Ascending aorta (tissue), 2 donors: Measurements from ENCODE around the gene USH1G. TPM values are rescaled to one million over a fixed set of nuclear protein-coding genes. Genes with fewer than 3 reads are reported as not detected.

Experiments
- DNase-seq, 2 donors: peaks; one replicate each; pipeline ENCODE4 v3.0.0-alpha.2; 2019; ENCODE audit warnings: low spot score in 2 of 2
- H3K27ac ChIP-seq, 2 donors: fragments of 200-600 bp; sonication (generic); one replicate each; pipeline ENCODE4 v1.5.1; 2016 to 2017; ENCODE audit warnings: mild to moderate bottlenecking in 1 of 2
- H3K27me3 ChIP-seq: fragments of 200-600 bp; sonication (generic); one replicate; pipeline ENCODE4 v1.5.1; 2017
- H3K36me3 ChIP-seq, 2 donors: fragments of 200-600 bp; sonication (generic); one replicate each; pipeline ENCODE4 v1.5.1; 2016
- H3K4me1 ChIP-seq, 2 donors: fragments of 200-600 bp; sonication (generic); one replicate each; pipeline ENCODE4 v1.5.1; 2016 to 2017; ENCODE audit warnings: mild to moderate bottlenecking in 1 of 2
- H3K4me3 ChIP-seq, 2 donors: fragments of 200-600 bp; sonication (generic); one replicate each; pipeline ENCODE4 v1.5.1; 2016 to 2017; ENCODE audit warnings: mild to moderate bottlenecking in 1 of 2
- H3K9me3 ChIP-seq, 2 donors: fragments of 200-600 bp; sonication (generic); one replicate each; pipeline ENCODE4 v1.5.1; 2016
- CTCF ChIP-seq, 3 experiments: fragments of 200-600 bp in 2 of 3; fragments of 450-650 bp in 1 of 3; sonication (generic) in 2 of 3; IDR thresholded peaks; one replicate each; pipeline ENCODE4 v1.5.1; 2016 to 2019; ENCODE audit warnings: antibody characterized with exemption in 3 of 3, mild to moderate bottlenecking in 1 of 3, moderate library complexity in 1 of 3
- intact Hi-C: fragments of 100-400 bp; cut with DNase I; formaldehyde crosslinking; loops from one replicate; pipeline ENCODE4 v1.15.1; 2023
- total RNA-seq: library from RNA; depleted of rRNA; stranded (reverse); fragments of >200 nt; gene quantifications from one replicate; pipeline ENCODE4 v1.1.0, GENCODE V29; 2016

USH1G gene
- total RNA-seq, 1 donor from 2014 or later, result not detected

GRCh38 chr17:74961657-74962350, 38.7 kb upstream of the USH1G start:
- Histone ChIP-seq H3K36me3 (no peaks in the 10 kb centered on the region), H3K27ac (no peak overlapping the region)
- intact Hi-C loops, result loop anchor here (1.0 to 5.0 kb wide), 4 partner anchors 26 to 239 kb away; partner anchors contain the start of gene ARMC7

GRCh38 chr17:74960570-74961342, 37.7 kb upstream of the USH1G start:
- Histone ChIP-seq H3K36me3 (no peaks in the 10 kb centered on the region), H3K4me1 (no peaks in the 10 kb centered on the region), H3K9me3 (no peaks in the 10 kb centered on the region), H3K27ac (no peak overlapping the region), H3K4me3 (no peak overlapping the region), H3K27me3 (no peaks in the 10 kb centered on the region)
- DNase-seq, result no peak
- no peak for TF ChIP-seq CTCF (IDR thresholded peaks at IDR 0.05)
- intact Hi-C loops, result loop anchor here (1.0 to 5.0 kb wide), 4 partner anchors 28 to 240 kb away; partner anchors contain the start of gene ARMC7

More at GRCh38 chr17:74961657-74962350, 38.7 kb upstream of the USH1G start:
- DNase-seq, result peak in 1 of 2 donors; percentile 91
- peak; percentile 53 to 84 (median 77) for TF ChIP-seq CTCF (IDR thresholded peaks at IDR 0.05)
- Histone ChIP-seq H3K9me3 (no peaks in the 10 kb centered on the region), H3K27me3 (no peaks in the 10 kb centered on the region), H3K4me3 (no peak overlapping the region), H3K4me1 (no peaks in the 10 kb centered on the region)

GRCh38 chr17:74959826-74960515, 36.9 kb upstream of the USH1G start:
- intact Hi-C loops, result loop anchor here (2.0 to 5.0 kb wide), 3 partner anchors 147 to 241 kb away; partner anchors contain the start of gene ARMC7
- Histone ChIP-seq H3K4me1 (no peaks in the 10 kb centered on the region), H3K9me3 (no peaks in the 10 kb centered on the region), H3K36me3 (no peaks in the 10 kb centered on the region), H3K27ac (no peak overlapping the region), H3K4me3 (no peak overlapping the region), H3K27me3 (no peaks in the 10 kb centered on the region)
- TF ChIP-seq CTCF (IDR thresholded peaks at IDR 0.05), result no peak
- DNase-seq, result no peak

- H3K27ac ChIP-seq, result no peak overlapping the region
- H3K27me3 ChIP-seq, result no peaks in the 10 kb centered on the region
- H3K36me3 ChIP-seq, result no peaks in the 10 kb centered on the region
- TF ChIP-seq CTCF (IDR thresholded peaks at IDR 0.05), result peak; percentile 83 to 92 (median 87)
- H3K4me3 ChIP-seq, result no peak overlapping the region
- intact Hi-C loops, result loop anchor here (2.0 kb wide), 1 partner anchor 213 kb away; no protein-coding TSS in a partner anchor
- H3K4me1 ChIP-seq, result no peaks in the 10 kb centered on the region
- peak in 1 of 2 donors; percentile 78 for DNase-seq
- no peaks in the 10 kb centered on the region for H3K9me3 ChIP-seq
These were observed 35.1 kb upstream of the USH1G start for GRCh38 chr17:74957935-74958740.

GRCh38 chr17:74956093-74956492, 33.0 kb upstream of the USH1G start:
- intact Hi-C loops, result no loop called here
- TF ChIP-seq CTCF (IDR thresholded peaks at IDR 0.05), result no peak

More at GRCh38 chr17:74956093-74956492, 33.0 kb upstream of the USH1G start:
- Histone ChIP-seq H3K4me3 (no peak overlapping the region), H3K36me3 (no peaks in the 10 kb centered on the region), H3K9me3 (no peaks in the 10 kb centered on the region), H3K27me3 (no peaks in the 10 kb centered on the region), H3K4me1 (no peaks in the 10 kb centered on the region), H3K27ac (no peak overlapping the region)
- no peak for DNase-seq
